ENCODE results near the gene UBXN2A. TPM values are rescaled to one million over a fixed set of nuclear protein-coding genes. Genes with fewer than 3 reads are reported as not detected.

The UBXN2A gene
- total and polyA plus RNA-seq, 2 of the 8 experiments (the other 6 are each of a cell fraction or from before 2014, with no cell fraction given): 3.6 to 20.4 TPM

DNA sequence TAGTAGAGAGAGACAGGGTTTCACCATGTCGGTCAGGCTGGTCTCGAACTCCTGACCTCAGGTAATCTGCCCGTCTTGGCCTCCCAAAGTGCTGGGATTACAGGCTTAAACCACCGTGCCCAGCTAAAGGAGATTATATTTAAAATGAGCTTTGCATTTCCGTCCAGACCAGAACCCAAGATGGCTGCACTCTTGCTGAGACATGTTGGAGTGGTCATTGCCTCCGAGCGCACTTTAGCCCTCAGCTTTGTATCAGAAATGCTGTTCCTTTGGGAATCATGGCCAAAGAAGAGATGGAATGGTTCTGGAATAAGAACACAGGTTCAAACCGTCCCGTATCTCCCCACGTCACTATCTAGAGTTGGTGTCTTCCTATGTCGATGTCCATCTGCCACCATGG lies 3.4 kb downstream of the UBXN2A start:
- no peaks in the 10 kb centered on the region for H3K9me3 ChIP-seq (ENCODE audit: insufficient read depth in 2 of 2, low read depth in 1 of 2, low read length in 1 of 2)
- POLR2A ChIA-PET (ENCODE audit: partially characterized antibody): interaction anchor here (12.6 kb wide), 1 partner anchor 17 kb away, joined by 130 read pairs; the partner anchor contains the start of gene ATAD2B
- H2AFZ ChIP-seq (ENCODE audit: low read length): no peak overlapping the region
- no peaks in the 10 kb centered on the region for H3K36me3 ChIP-seq (ENCODE audit: control insufficient read depth in 2 of 4, insufficient read depth in 4 of 4, low read length in 3 of 4)
- no peak overlapping the region for H3K4me3 ChIP-seq (ENCODE audit: extremely low read depth in 1 of 4, insufficient read depth in 2 of 4, low read depth in 3 of 4, low read length in 4 of 4)
- no peak overlapping the region for H2BK5ac ChIP-seq (ENCODE audit: low read depth, low read length)
- H3K27ac ChIP-seq (ENCODE audit: low read depth, low read length): no peak overlapping the region
- DNase-seq (ENCODE audit: low read depth in 1 of 2, low spot score in 2 of 2): no peak
- no peak overlapping the region for H3K56ac ChIP-seq (replicated peaks; ENCODE audit: insufficient read length, low read depth, low read length)
- 98% methylated on average over 11 of the region's 11 CpGs; no CpG with 5 or more reads in 1 of the 2 experiments for WGBS, 2 experiments (ENCODE audit: extremely low coverage in 1 of 2, insufficient coverage in 1 of 2, insufficient read length in 1 of 2, insufficient replicate concordance in 2 of 2, low coverage in 1 of 2, low lambda C conversion rate in 2 of 2, missing lambda C conversion rate in 1 of 2)
- no peak overlapping the region for H4K91ac ChIP-seq (replicated peaks; ENCODE audit: insufficient read length, low read length)
- H3K4me1 ChIP-seq (replicated peaks in 1 of 4; ENCODE audit: control insufficient read depth in 3 of 4, insufficient read depth in 4 of 4, low read length in 3 of 4): peaks cover 2 to 6% (median 4%) of the 10 kb centered on the region in 4 experiments; a peak in 5 of 7 replicates
- no peak overlapping the region for H4K8ac ChIP-seq (ENCODE audit: extremely low read depth, insufficient read depth, low read length)
- peaks cover 2% of the 10 kb centered on the region for H3K23me2 ChIP-seq (ENCODE audit: low read depth, low read length)
- TF ChIP-seq TBP (IDR thresholded peaks at IDR 0.05; ENCODE audit: low read depth, low read length) (no peak), ASH2L (IDR thresholded peaks at IDR 0.05; ENCODE audit: low read length) (no peak)
- H3K79me2 ChIP-seq (ENCODE audit: control insufficient read depth in 1 of 2, insufficient read depth in 2 of 2, low read length in 2 of 2): peaks cover 0 to 67% of the 10 kb centered on the region in 2 experiments; a peak in 2 of 4 replicates
- H3K4ac ChIP-seq (replicated peaks; ENCODE audit: insufficient read length, low read depth, low read length): no peak overlapping the region
- no peaks in the 10 kb centered on the region; the same call in 1 of the 2 replicates for H3K79me1 ChIP-seq (ENCODE audit: low read depth, low read length)
- no peak overlapping the region for H3K23ac ChIP-seq (ENCODE audit: insufficient read length)
- no peak overlapping the region for H2BK15ac ChIP-seq (ENCODE audit: low read length)
- H2BK120ac ChIP-seq (replicated peaks; ENCODE audit: low read depth, low read length): no peak overlapping the region
- H2AK5ac ChIP-seq (ENCODE audit: low read depth, low read length): no peak overlapping the region
- H3K9ac ChIP-seq (replicated peaks in 1 of 4; ENCODE audit: extremely low read depth in 1 of 4, low read depth in 3 of 4, low read length in 3 of 4): no peak overlapping the region
- no peak overlapping the region for H3K18ac ChIP-seq (ENCODE audit: extremely low read depth, low read length)
- H4K20me1 ChIP-seq (replicated peaks in 1 of 2; ENCODE audit: control insufficient read depth in 1 of 2, insufficient read depth in 2 of 2, low read length in 2 of 2): peaks cover 3 to 6% of the 10 kb centered on the region in 2 experiments
- no peak overlapping the region for H3K14ac ChIP-seq (ENCODE audit: insufficient read length)
- no peak overlapping the region for H3K4me2 ChIP-seq (ENCODE audit: insufficient read depth in 1 of 2, low read depth in 2 of 2, low read length in 2 of 2)
- H4K5ac ChIP-seq (ENCODE audit: insufficient read length, low read depth, low read length): no peak overlapping the region
- CTCF ChIA-PET (ENCODE audit: partially characterized antibody): interaction anchor here (0.7 to 2.3 kb wide), 4 partner anchors 15 to 716 kb away, joined by 3 to 6 read pairs (median 4); partner anchors contain the start of gene ATAD2B
- no peak overlapping the region for H2BK12ac ChIP-seq (ENCODE audit: low read depth, low read length)
- H3K27me3 ChIP-seq (replicated peaks in 1 of 4; ENCODE audit: control insufficient read depth in 3 of 4, extremely low read depth in 1 of 4, insufficient read depth in 3 of 4, low read length in 3 of 4): no peaks in the 10 kb centered on the region
- no peak overlapping the region for H2BK20ac ChIP-seq (ENCODE audit: low read length)
- FAIRE-seq: no peak

All from H1 (cell line).